Activated naive CD4-positive, alpha-beta T cell treated with anti-CD3 and anti-CD28 coated beads for 36 hours (primary cell): Measurements from ENCODE around the gene TRIM15. TPM values are rescaled to one million over a fixed set of nuclear protein-coding genes. Genes with fewer than 3 reads are reported as not detected.

Experiments
- CTCF ChIA-PET: fragments of 350-600 bp; sonication (Branson Sonifier 250); formaldehyde crosslinking; loops from one replicate; lab custom pipeline; 2021; ENCODE audit warnings: antibody characterized with exemption; lab: Charles Lee
- DNase-seq: peaks from one replicate; pipeline ENCODE4 v3.0.0-alpha.2; 2020
- H3K27ac Mint-ChIP-seq: one replicate; pipeline ENCODE4 v1.8.0; 2021; ENCODE audit warnings: mild to moderate bottlenecking, mixed read lengths
- H3K27me3 Mint-ChIP-seq: one replicate; pipeline ENCODE4 v1.8.0; 2021; ENCODE audit warnings: low read depth, mixed read lengths
- H3K36me3 Mint-ChIP-seq: one replicate; pipeline ENCODE4 v1.8.0; 2021; ENCODE audit warnings: low read depth, mixed read lengths
- H3K4me1 Mint-ChIP-seq: one replicate; pipeline ENCODE4 v1.8.0; 2021; ENCODE audit warnings: low read depth, mixed read lengths
- H3K4me3 Mint-ChIP-seq: one replicate; pipeline ENCODE4 v1.8.0; 2021; ENCODE audit warnings: mild to moderate bottlenecking, moderate library complexity, mixed read lengths
- H3K9me3 Mint-ChIP-seq: one replicate; pipeline ENCODE4 v1.8.0; 2021; ENCODE audit warnings: mixed read lengths
- intact Hi-C: fragments of 100-400 bp; cut with micrococcal nuclease; formaldehyde crosslinking; loops from one replicate; pipeline ENCODE4 v1.15.1; 2023
- total RNA-seq, 2 experiments: library from RNA; stranded (reverse); gene quantifications; one replicate each; pipeline ENCODE4 v1.2.3, GENCODE V29; 2021

The TRIM15 gene
- total RNA-seq, 2 experiments from 2014 or later, result 0.79 to 2.2 TPM

- CTCF ChIA-PET, result no interaction called here
- peaks cover 13% of the 10 kb centered on the region for H3K27me3 Mint-ChIP-seq
- no peaks in the 10 kb centered on the region for H3K9me3 Mint-ChIP-seq
- no peak overlapping the region for H3K4me3 Mint-ChIP-seq
- H3K4me1 Mint-ChIP-seq, result no peaks in the 10 kb centered on the region
- no peak for DNase-seq
- intact Hi-C loops, result no loop called here
- no peak overlapping the region for H3K27ac Mint-ChIP-seq
- H3K36me3 Mint-ChIP-seq, result no peaks in the 10 kb centered on the region
Observed at GRCh38 chr6:30149234-30149633, 14.1 kb upstream of the TRIM15 start.

- Mint-ChIP-seq H3K36me3 (no peaks in the 10 kb centered on the region), H3K27ac (no peak overlapping the region), H3K4me1 (no peaks in the 10 kb centered on the region), H3K27me3 (peaks cover 9% of the 10 kb centered on the region), H3K9me3 (no peaks in the 10 kb centered on the region), H3K4me3 (no peak overlapping the region)
- DNase-seq, result no peak
- CTCF ChIA-PET, result no interaction called here
- intact Hi-C loops, result no loop called here
Observed at GRCh38 chr6:30149858-30150550, 13.3 kb upstream of the TRIM15 start.

GRCh38 chr6:30150671-30151395, 12.5 kb upstream of the TRIM15 start:
- peaks cover 9% of the 10 kb centered on the region for H3K27me3 Mint-ChIP-seq
- CTCF ChIA-PET, result interaction anchor here (2.0 kb wide), 1 partner anchor 47 kb away, joined by 6 read pairs; no protein-coding TSS in a partner anchor
- no peak for DNase-seq
- no peak overlapping the region for H3K4me3 Mint-ChIP-seq
- H3K9me3 Mint-ChIP-seq, result no peaks in the 10 kb centered on the region
- H3K4me1 Mint-ChIP-seq, result no peaks in the 10 kb centered on the region
- no peak overlapping the region for H3K27ac Mint-ChIP-seq
- H3K36me3 Mint-ChIP-seq, result no peaks in the 10 kb centered on the region
- intact Hi-C loops, result no loop called here

- no peaks in the 10 kb centered on the region for H3K4me1 Mint-ChIP-seq
- H3K27me3 Mint-ChIP-seq, result peaks cover 12% of the 10 kb centered on the region
- intact Hi-C loops, result no loop called here
- no peak for DNase-seq
- H3K4me3 Mint-ChIP-seq, result no peak overlapping the region
- CTCF ChIA-PET, result interaction anchor here (1.1 to 2.0 kb wide), 2 partner anchors 20 to 48 kb away, joined by 3 to 6 read pairs; no protein-coding TSS in a partner anchor
- H3K36me3 Mint-ChIP-seq, result no peaks in the 10 kb centered on the region
- H3K9me3 Mint-ChIP-seq, result no peaks in the 10 kb centered on the region
- no peak overlapping the region for H3K27ac Mint-ChIP-seq
Observed at GRCh38 chr6:30151580-30151979, 11.8 kb upstream of the TRIM15 start.

- intact Hi-C loops, result no loop called here
- no peak overlapping the region for H3K27ac Mint-ChIP-seq
- H3K4me3 Mint-ChIP-seq, result no peak overlapping the region
- no peak for DNase-seq
- H3K27me3 Mint-ChIP-seq, result peaks cover 15% of the 10 kb centered on the region
- no peaks in the 10 kb centered on the region for H3K9me3 Mint-ChIP-seq
- H3K36me3 Mint-ChIP-seq, result no peaks in the 10 kb centered on the region
- no peaks in the 10 kb centered on the region for H3K4me1 Mint-ChIP-seq
- CTCF ChIA-PET, result interaction anchor here (1.1 to 2.0 kb wide), 2 partner anchors 20 to 49 kb away, joined by 3 to 6 read pairs; no protein-coding TSS in a partner anchor
Observed at GRCh38 chr6:30152016-30152673, 11.2 kb upstream of the TRIM15 start.

- H3K4me3 Mint-ChIP-seq, result no peak overlapping the region
- H3K27ac Mint-ChIP-seq, result no peak overlapping the region
- no peaks in the 10 kb centered on the region for H3K9me3 Mint-ChIP-seq
- H3K4me1 Mint-ChIP-seq, result peaks cover 2% of the 10 kb centered on the region
- peaks cover 10% of the 10 kb centered on the region for H3K27me3 Mint-ChIP-seq
- no peak for DNase-seq
- CTCF ChIA-PET, result interaction anchor here (0.6 to 2.0 kb wide), 2 partner anchors 24 to 50 kb away, joined by 3 to 6 read pairs; no protein-coding TSS in a partner anchor
- intact Hi-C loops, result no loop called here
- no peaks in the 10 kb centered on the region for H3K36me3 Mint-ChIP-seq
Observed at GRCh38 chr6:30152910-30153610, 10.3 kb upstream of the TRIM15 start.

GRCh38 chr6:30154061-30154460, 9.3 kb upstream of the TRIM15 start:
- H3K4me1 Mint-ChIP-seq, result peaks cover 12% of the 10 kb centered on the region
- H3K27me3 Mint-ChIP-seq, result peaks cover 6% of the 10 kb centered on the region
- intact Hi-C loops, result no loop called here
- H3K36me3 Mint-ChIP-seq, result no peaks in the 10 kb centered on the region
- CTCF ChIA-PET, result no interaction called here
- DNase-seq, result no peak
- no peaks in the 10 kb centered on the region for H3K9me3 Mint-ChIP-seq
- no peak overlapping the region for H3K27ac Mint-ChIP-seq
- H3K4me3 Mint-ChIP-seq, result no peak overlapping the region

GRCh38 chr6:30154709-30155519, 8.4 kb upstream of the TRIM15 start:
- DNase-seq, result no peak
- no peaks in the 10 kb centered on the region for H3K36me3 Mint-ChIP-seq
- peaks cover 10% of the 10 kb centered on the region for H3K27me3 Mint-ChIP-seq
- no peak overlapping the region for H3K27ac Mint-ChIP-seq
- intact Hi-C loops, result no loop called here
- no peaks in the 10 kb centered on the region for H3K9me3 Mint-ChIP-seq
- CTCF ChIA-PET, result interaction anchor here (1.0 kb wide), 2 partner anchors 23 to 501 kb away, joined by 3 to 5 read pairs; no protein-coding TSS in a partner anchor
- H3K4me1 Mint-ChIP-seq, result peaks cover 16% of the 10 kb centered on the region
- H3K4me3 Mint-ChIP-seq, result no peak overlapping the region

GRCh38 chr6:30155520-30156261, 7.7 kb upstream of the TRIM15 start:
- H3K9me3 Mint-ChIP-seq, result no peaks in the 10 kb centered on the region
- H3K27ac Mint-ChIP-seq, result no peak overlapping the region
- H3K4me1 Mint-ChIP-seq, result peaks cover 16% of the 10 kb centered on the region
- no peak overlapping the region for H3K4me3 Mint-ChIP-seq
- intact Hi-C loops, result no loop called here
- CTCF ChIA-PET, result interaction anchor here (1.0 kb wide), 2 partner anchors 24 to 502 kb away, joined by 3 to 5 read pairs; no protein-coding TSS in a partner anchor
- H3K36me3 Mint-ChIP-seq, result no peaks in the 10 kb centered on the region
- no peak for DNase-seq
- peaks cover 10% of the 10 kb centered on the region for H3K27me3 Mint-ChIP-seq

- no peak for DNase-seq
- Mint-ChIP-seq H3K27me3 (peaks cover 10% of the 10 kb centered on the region), H3K4me3 (no peak overlapping the region), H3K9me3 (no peaks in the 10 kb centered on the region), H3K36me3 (no peaks in the 10 kb centered on the region), H3K4me1 (peaks cover 16% of the 10 kb centered on the region), H3K27ac (no peak overlapping the region)
- intact Hi-C loops, result no loop called here
- CTCF ChIA-PET, result interaction anchor here (1.0 kb wide), 2 partner anchors 25 to 503 kb away, joined by 3 to 5 read pairs; no protein-coding TSS in a partner anchor
Observed at GRCh38 chr6:30156262-30156599, 7.1 kb upstream of the TRIM15 start.

GRCh38 chr6:30156774-30157173, 6.6 kb upstream of the TRIM15 start:
- H3K9me3 Mint-ChIP-seq, result no peaks in the 10 kb centered on the region
- no peak overlapping the region for H3K4me3 Mint-ChIP-seq
- intact Hi-C loops, result no loop called here
- H3K4me1 Mint-ChIP-seq, result peaks cover 16% of the 10 kb centered on the region
- H3K27ac Mint-ChIP-seq, result no peak overlapping the region
- no peaks in the 10 kb centered on the region for H3K36me3 Mint-ChIP-seq
- no peak for DNase-seq
- H3K27me3 Mint-ChIP-seq, result peaks cover 10% of the 10 kb centered on the region
- CTCF ChIA-PET, result no interaction called here
